ENCODE results near the gene KMT2B. TPM values are rescaled to one million over a fixed set of nuclear protein-coding genes. Genes with fewer than 3 reads are reported as not detected.
A peak's percentile ranks its signal among the peaks of the same experiment; 100 is the strongest.
"Not testable (repeated sequence)": the region's sequence is repeated elsewhere in the genome, so short reads cannot be mapped to it uniquely, and the experiment has no call there.

Gene KMT2B
- total and polyA plus RNA-seq, 8 donors = 16.7 to 59.9 (median 24.2) TPM

DNA sequence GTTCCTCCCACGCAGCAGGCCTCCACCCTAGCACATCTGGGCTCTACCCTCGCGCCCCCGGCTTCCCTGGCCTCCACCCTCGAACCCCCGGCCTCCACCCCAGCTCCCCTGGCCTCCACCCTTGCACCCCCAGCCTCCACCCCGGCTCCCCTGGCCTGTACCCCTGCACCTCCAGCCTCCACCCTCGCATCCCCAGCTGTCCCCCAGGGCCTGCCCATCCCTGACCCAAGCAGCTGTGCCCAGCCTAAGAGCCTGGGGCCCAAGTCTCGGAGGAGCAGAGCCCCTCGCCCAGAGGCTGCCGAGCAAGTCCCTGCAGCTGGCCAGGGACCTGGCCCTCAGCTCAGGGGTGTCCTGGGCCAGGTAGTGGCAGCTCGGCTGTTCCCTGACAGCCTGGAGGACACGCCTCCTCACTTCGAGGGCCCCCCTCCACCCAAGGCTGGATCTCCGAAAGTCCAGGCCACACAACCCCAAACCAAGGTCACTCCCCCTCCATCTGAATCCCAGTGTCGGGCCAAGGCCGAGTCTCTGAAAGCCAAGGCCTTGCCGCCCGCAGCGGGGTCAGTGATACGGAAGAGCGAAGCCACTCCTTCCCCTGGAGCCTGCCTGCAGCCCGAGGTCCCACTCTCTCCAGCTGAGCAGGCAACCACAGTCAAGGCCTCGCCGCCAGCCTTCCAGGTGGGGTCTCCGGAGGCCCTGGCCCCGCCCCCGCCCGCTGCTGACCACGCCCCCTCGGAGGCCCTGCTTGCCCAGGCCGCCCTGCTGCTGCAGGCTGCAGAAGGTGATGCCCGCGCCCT, 49.7 kb downstream of the KMT2B start:
- no peaks in the 10 kb centered on the region for H3K27me3 ChIP-seq
- intact Hi-C loops (cut with DNase I) = no loop called here
- H3K36me3 ChIP-seq = no peaks in the 10 kb centered on the region
- H3K9me3 ChIP-seq = no peaks in the 10 kb centered on the region
- H3K4me1 ChIP-seq = peaks cover 0 to 3% (median 0%) of the 10 kb centered on the region in 3 donors
- H3K27ac ChIP-seq = peak overlapping the region in 1 of 4 donors; percentile 33
- peak; percentile 60 to 95 (median 80) for ATAC-seq
- no peak overlapping the region for H3K4me3 ChIP-seq
- 36 to 38% methylated on average over 34 of the region's 34 CpGs for WGBS, 2 donors
- FAIRE-seq = no peak
- peak; percentile 64 to 85 (median 68) for DNase-seq
- TF ChIP-seq, protein P1, sequence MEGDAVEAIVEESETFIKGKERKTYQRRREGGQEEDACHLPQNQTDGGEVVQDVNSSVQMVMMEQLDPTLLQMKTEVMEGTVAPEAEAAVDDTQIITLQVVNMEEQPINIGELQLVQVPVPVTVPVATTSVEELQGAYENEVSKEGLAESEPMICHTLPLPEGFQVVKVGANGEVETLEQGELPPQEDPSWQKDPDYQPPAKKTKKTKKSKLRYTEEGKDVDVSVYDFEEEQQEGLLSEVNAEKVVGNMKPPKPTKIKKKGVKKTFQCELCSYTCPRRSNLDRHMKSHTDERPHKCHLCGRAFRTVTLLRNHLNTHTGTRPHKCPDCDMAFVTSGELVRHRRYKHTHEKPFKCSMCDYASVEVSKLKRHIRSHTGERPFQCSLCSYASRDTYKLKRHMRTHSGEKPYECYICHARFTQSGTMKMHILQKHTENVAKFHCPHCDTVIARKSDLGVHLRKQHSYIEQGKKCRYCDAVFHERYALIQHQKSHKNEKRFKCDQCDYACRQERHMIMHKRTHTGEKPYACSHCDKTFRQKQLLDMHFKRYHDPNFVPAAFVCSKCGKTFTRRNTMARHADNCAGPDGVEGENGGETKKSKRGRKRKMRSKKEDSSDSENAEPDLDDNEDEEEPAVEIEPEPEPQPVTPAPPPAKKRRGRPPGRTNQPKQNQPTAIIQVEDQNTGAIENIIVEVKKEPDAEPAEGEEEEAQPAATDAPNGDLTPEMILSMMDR (IDR thresholded peaks at IDR 0.05) = no peak

DNA sequence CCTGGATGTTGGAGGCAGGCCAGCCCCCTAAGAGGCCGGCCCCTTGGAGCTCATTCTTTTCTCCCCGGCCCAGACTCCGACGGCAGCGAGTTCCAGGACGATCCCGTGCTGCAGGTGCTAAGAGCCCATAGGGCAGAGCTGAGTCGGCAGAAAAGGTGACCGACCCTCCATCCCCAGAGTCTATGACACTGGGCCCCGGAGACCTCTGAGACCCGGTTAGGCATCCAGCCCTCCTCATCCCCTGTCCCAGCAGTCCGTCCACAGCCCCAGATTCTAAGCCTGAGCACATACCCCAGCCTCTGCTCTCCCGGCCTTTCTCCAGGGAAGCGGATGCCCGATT, 50.2 kb downstream of the KMT2B start:
- FAIRE-seq (no peak), ATAC-seq (no peak), DNase-seq (no peak)
- H3K4me3 ChIP-seq = no peak overlapping the region
- TF ChIP-seq, protein P1 (IDR thresholded peaks at IDR 0.05) = no peak
- H3K4me1 ChIP-seq = peaks cover 0 to 3% (median 0%) of the 10 kb centered on the region in 3 donors
- intact Hi-C loops (cut with DNase I) = no loop called here
- no peaks in the 10 kb centered on the region for H3K27me3 ChIP-seq
- 43 to 44% methylated on average over 15 of the region's 15 CpGs for WGBS, 2 donors
- H3K9me3 ChIP-seq = no peaks in the 10 kb centered on the region
- no peak overlapping the region for H3K27ac ChIP-seq
- no peaks in the 10 kb centered on the region for H3K36me3 ChIP-seq

DNA sequence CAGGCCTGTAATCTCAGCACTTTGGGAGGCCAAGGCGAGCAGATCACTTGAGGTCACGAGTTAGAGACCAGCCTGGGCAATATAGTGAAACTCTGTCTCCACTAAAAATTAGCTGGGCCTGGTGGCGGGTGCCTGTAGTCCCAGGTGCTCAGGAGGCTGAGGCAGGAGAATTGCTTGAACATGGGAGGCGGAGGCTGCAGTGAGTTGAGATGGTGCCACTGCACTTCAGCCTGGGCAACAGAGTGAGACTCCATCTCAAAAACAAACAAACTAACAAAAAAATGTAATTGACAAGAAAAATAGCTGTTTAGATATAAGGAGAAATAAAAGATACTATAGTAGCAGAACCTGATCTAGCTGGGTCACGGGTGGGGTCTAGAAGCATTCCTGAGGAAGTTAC, 54.6 kb downstream of the KMT2B start:
- H3K9me3 ChIP-seq; H3K36me3 ChIP-seq; H3K4me3 ChIP-seq; H3K27ac ChIP-seq; ATAC-seq; intact Hi-C loops (cut with DNase I); H3K4me1 ChIP-seq; H3K27me3 ChIP-seq; FAIRE-seq; DNase-seq: not testable (repeated sequence)
- 93 to 96% methylated on average over 5 of the region's 5 CpGs for WGBS, 2 donors

DNA sequence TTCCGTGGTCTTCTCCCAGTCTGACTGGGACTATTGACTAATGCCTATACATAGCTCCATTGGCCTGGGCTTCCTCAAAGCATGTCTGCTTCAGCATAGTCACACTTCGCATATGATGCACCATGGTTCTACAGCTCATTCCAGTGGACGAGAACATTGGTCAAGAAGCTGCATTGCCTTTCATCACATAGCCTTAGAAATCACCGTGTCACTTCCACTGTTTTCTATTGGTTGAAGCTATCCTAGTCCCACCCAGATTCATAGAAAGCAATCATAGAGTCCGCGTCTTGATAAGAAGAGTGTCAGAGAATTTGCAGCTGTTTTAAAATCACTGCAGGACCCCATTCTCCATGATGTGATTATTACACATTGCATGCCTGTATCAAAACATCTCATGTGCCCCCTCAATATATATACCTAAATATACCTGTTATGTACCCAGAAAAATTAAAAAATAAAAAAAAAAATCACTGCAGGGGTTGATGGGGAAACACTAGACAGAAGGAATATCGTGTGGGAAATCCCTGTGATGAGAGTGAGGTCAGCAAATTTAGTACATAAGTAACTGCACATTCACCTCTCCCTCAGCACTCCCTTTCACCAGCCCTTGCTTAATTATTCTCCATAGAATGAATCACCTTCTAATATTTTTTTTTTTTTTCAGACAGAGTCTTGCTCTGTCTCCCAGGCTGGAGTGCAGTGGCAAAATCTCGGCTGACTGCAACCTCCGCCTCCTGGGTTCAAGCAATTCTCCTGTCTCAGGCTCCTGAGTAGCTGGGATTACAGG, 55.4 kb downstream of the KMT2B start:
- Histone ChIP-seq H3K36me3 (no peaks in the 10 kb centered on the region), H3K9me3 (no peaks in the 10 kb centered on the region), H3K4me3 (no peak overlapping the region), H3K27me3 (no peaks in the 10 kb centered on the region), H3K27ac (no peak overlapping the region), H3K4me1 (no peaks in the 10 kb centered on the region)
- DNase-seq (no peak), ATAC-seq (no peak), FAIRE-seq (no peak)
- TF ChIP-seq, protein P1 (IDR thresholded peaks at IDR 0.05) = no peak
- 40 to 46% methylated on average over 9 of the region's 9 CpGs for WGBS, 2 donors
- intact Hi-C loops (cut with DNase I) = no loop called here

DNA sequence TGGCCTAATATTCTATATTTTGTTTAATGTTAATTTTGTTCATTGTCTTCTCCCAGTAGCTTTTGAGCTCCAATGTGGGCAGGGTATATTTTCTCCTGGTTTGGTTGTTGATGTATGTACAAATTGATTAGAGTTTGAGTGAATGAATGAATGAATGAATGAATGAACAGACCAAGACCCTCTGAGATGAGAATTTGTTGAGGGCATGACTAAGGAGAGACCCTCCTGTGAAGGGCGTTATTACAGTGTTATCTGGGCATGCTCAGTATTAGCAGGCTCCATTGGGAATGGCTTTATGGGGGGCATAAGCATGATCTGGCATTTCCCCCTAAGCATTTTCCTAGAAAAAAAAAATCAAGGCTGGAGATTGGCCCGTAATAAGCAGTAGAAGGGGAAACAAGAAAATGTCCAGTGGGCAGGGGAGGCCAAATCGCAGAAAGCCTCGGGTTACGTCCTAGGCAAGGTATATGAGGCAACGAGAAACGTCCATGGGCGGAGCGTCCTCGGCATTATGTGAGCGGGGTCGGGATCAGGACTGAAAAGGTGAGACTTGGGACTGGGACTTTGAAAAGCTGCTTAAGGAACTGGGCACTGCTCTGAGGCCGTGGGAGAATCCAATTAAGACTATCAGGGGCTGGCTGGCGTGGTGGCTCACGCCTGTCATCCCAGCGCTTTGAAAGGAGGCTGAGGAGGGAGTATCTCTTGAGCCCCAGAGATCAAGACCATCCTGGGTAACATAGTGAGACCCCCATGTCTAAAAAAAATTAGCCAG, 56.7 kb downstream of the KMT2B start:
- Histone ChIP-seq H3K36me3 (no peaks in the 10 kb centered on the region), H3K9me3 (no peaks in the 10 kb centered on the region), H3K27ac (no peak overlapping the region), H3K4me3 (peak overlapping the region in 2 of 4 donors; percentile 70 to 80), H3K4me1 (no peaks in the 10 kb centered on the region), H3K27me3 (no peaks in the 10 kb centered on the region)
- WGBS, 2 donors = 20 to 32% methylated on average over 16 of the region's 16 CpGs
- intact Hi-C loops (cut with DNase I) = no loop called here
- DNase-seq (peak in 2 of 6 donors; percentile 32 to 57), FAIRE-seq (no peak), ATAC-seq (no peak)
- TF ChIP-seq, protein P1 (IDR thresholded peaks at IDR 0.05) = no peak
